HepG2 (cell line): Measurements from ENCODE around the gene SS18L1. TPM values are rescaled to one million over a fixed set of nuclear protein-coding genes. Genes with fewer than 3 reads are reported as not detected.

Experiments used
- AHR ChIP-seq: IDR thresholded peaks from 2 replicates; pipeline ENCODE4 v1.6.1; 2018; ENCODE audit warnings: missing genetic modification reagents, missing compliant biosample characterization
- CEBPB ChIP-seq: IDR thresholded peaks from 2 replicates; pipeline ENCODE4 v1.6.1; 2011; ENCODE audit warnings: low read depth, low read length, improper control_type of control experiment, borderline replicate concordance
- ISX ChIP-seq: sonication (generic); formaldehyde crosslinking; conservative IDR thresholded peaks from 2 replicates; pipeline ENCODE4 v1.5.0; 2020; ENCODE audit warnings: missing genetic modification reagents
- KLF12 ChIP-seq: sonication (generic); formaldehyde crosslinking; IDR thresholded peaks from 2 replicates; pipeline ENCODE4 v1.4.0; 2020; ENCODE audit warnings: missing genetic modification reagents, borderline replicate concordance
- LCORL ChIP-seq, 2 experiments: fragments of 450-650 bp in 1 of 2; sonication (generic) in 1 of 2; formaldehyde crosslinking in 1 of 2; IDR thresholded peaks; 2 replicates each; pipeline versions ENCODE4 v1.5.0 to v1.6.1; 2017 to 2020; ENCODE audit warnings: antibody characterized with exemption in 1 of 2, missing genetic modification reagents in 1 of 2
- MYPOP ChIP-seq: sonication (generic); formaldehyde crosslinking; IDR thresholded peaks from 2 replicates; pipeline ENCODE4 v1.8.1; 2023; ENCODE audit warnings: mild to moderate bottlenecking, moderate library complexity, missing genetic modification reagents
- NFAT5 ChIP-seq: sonication (generic); formaldehyde crosslinking; IDR thresholded peaks from 2 replicates; pipeline ENCODE4 v1.4.0; 2020; ENCODE audit warnings: missing genetic modification reagents
- NFE2L2 ChIP-seq: fragments of 150-350 bp; IDR thresholded peaks from 2 replicates; pipeline ENCODE4 v1.6.1; 2014; ENCODE audit warnings: low read length
- NONO ChIP-seq, 2 experiments: fragments of 450-650 bp in 1 of 2; sonication (generic) in 1 of 2; formaldehyde crosslinking in 1 of 2; IDR thresholded peaks in 1 of 2; conservative IDR thresholded peaks in 1 of 2; 2 replicates each; pipeline versions ENCODE4 v1.6.1 to v1.8.0; 2017 to 2022; ENCODE audit warnings: mild to moderate bottlenecking in 1 of 2, missing genetic modification reagents in 1 of 2, moderate library complexity in 1 of 2
- SMYD3 ChIP-seq: sonication (generic); formaldehyde crosslinking; IDR thresholded peaks from 2 replicates; pipeline ENCODE4 v1.8.1; 2023; ENCODE audit warnings: mild to moderate bottlenecking, missing genetic modification reagents
- TARDBP ChIP-seq: sonication (generic); formaldehyde crosslinking; IDR thresholded peaks from 2 replicates; pipeline ENCODE4 v1.8.0; 2022; ENCODE audit warnings: mild to moderate bottlenecking, missing genetic modification reagents
- YY1 ChIP-seq: IDR thresholded peaks from 2 replicates; pipeline ENCODE4 v1.6.1; 2011; ENCODE audit warnings: low read length, low read depth, moderate library complexity, mild to moderate bottlenecking; ENCODE audit not compliant: insufficient read depth, insufficient replicate concordance
- ZBTB2 ChIP-seq: sonication (generic); formaldehyde crosslinking; IDR thresholded peaks from 2 replicates; pipeline ENCODE4 v1.8.0; 2022; ENCODE audit warnings: low read depth, missing genetic modification reagents
- ZFP82 ChIP-seq: sonication (generic); formaldehyde crosslinking; IDR thresholded peaks from 2 replicates; pipeline ENCODE4 v1.5.1; 2020; ENCODE audit warnings: mild to moderate bottlenecking, missing genetic modification reagents, borderline replicate concordance
- ZFYVE20 ChIP-seq: sonication (generic); formaldehyde crosslinking; IDR thresholded peaks from 2 replicates; pipeline ENCODE4 v1.8.0; 2023; ENCODE audit warnings: low read depth, mild to moderate bottlenecking, moderate library complexity, missing genetic modification reagents, borderline replicate concordance
- ZKSCAN5 ChIP-seq: sonication (generic); formaldehyde crosslinking; IDR thresholded peaks from 2 replicates; pipeline ENCODE4 v1.5.1; 2020; ENCODE audit warnings: mild to moderate bottlenecking, missing genetic modification reagents
- ZNF180 ChIP-seq: sonication (generic); formaldehyde crosslinking; IDR thresholded peaks from 2 replicates; pipeline ENCODE4 v1.4.0; 2020; ENCODE audit warnings: low read depth, missing genetic modification reagents, borderline replicate concordance
- ZNF30 ChIP-seq: sonication (generic); formaldehyde crosslinking; IDR thresholded peaks from 2 replicates; pipeline ENCODE4 v1.5.0; 2020; ENCODE audit warnings: mild to moderate bottlenecking, missing genetic modification reagents
- ZNF350 ChIP-seq: sonication (generic); formaldehyde crosslinking; IDR thresholded peaks from 2 replicates; pipeline ENCODE4 v1.4.0; 2020; ENCODE audit warnings: mild to moderate bottlenecking, low read depth, missing genetic modification reagents, borderline replicate concordance
- ZNF879 ChIP-seq: sonication (generic); formaldehyde crosslinking; IDR thresholded peaks from 2 replicates; pipeline ENCODE4 v1.8.1; 2023; ENCODE audit warnings: missing genetic modification reagents
- polyA plus RNA-seq, 8 experiments: library from polyadenylated mRNA; depleted of rRNA in 3 of 8; stranded (reverse) in 7 of 8; unstranded in 1 of 8; fragments of >200 nt; fragmentation: Illumina TruSeq in 4 of 8; extraction: Trizol in 4 of 8; gene quantifications; 2 replicates each; pipeline versions ENCODE4 v1.2.1 to v1.2.3, GENCODE V29; 2011 to 2016; ENCODE audit warnings: low read depth in 4 of 8, missing spikeins in 1 of 8, mixed read lengths in 1 of 8; ENCODE audit not compliant: insufficient read depth in 1 of 8
- total RNA-seq, 5 experiments: library from RNA; depleted of rRNA; stranded (reverse); fragments of >200 nt; fragmentation: Illumina TruSeq; extraction: Trizol; gene quantifications; 2 replicates each; pipeline ENCODE4 v1.2.3, GENCODE V29; 2016; ENCODE audit warnings: low read depth in 1 of 5

Gene SS18L1
- total and polyA plus RNA-seq, 2 of the 13 experiments (the other 11 are each of a cell fraction or from before 2014, with no cell fraction given), result 17.8 to 27.6 TPM

GRCh38 chr20:62182469-62183425, 39.2 kb downstream of the SS18L1 start, which contains the start of gene MTG2 (continued):
- TF ChIP-seq MYPOP (CRISPR knock-in tag), result peak; percentile 96
- peak; percentile 77; the same call in 1 of the 2 replicates for TF ChIP-seq ZNF879 (CRISPR knock-in tag)
- no peak for TF ChIP-seq NONO (IDR thresholded peaks at IDR 0.05)
- TF ChIP-seq NONO (CRISPR knock-in tag; conservative IDR thresholded peaks at IDR 0.05), result peak; percentile 100
- TF ChIP-seq ZBTB2 (CRISPR knock-in tag), result peak; percentile 97
- TF ChIP-seq ZKSCAN5 (CRISPR knock-in tag), result 0 out of 2 replicates have a peak, but pooled peaks have one; percentile 42
- peak; percentile 79 for TF ChIP-seq ZNF30 (CRISPR knock-in tag)
- peak; percentile 93 for TF ChIP-seq NFAT5
- no peak for TF ChIP-seq ZFYVE20 (CRISPR knock-in tag)
- TF ChIP-seq YY1, result peak; percentile 82
- peak; percentile 82 for TF ChIP-seq AHR
- peak; percentile 98 for TF ChIP-seq ISX (CRISPR knock-in tag)
- peak; percentile 95 for TF ChIP-seq ZFP82 (CRISPR knock-in tag)
- no peak for TF ChIP-seq CEBPB
- peak; percentile 98 for TF ChIP-seq TARDBP (CRISPR knock-in tag)
- peak; percentile 95 for TF ChIP-seq KLF12 (CRISPR knock-in tag)
- TF ChIP-seq NFE2L2, result no peak
- TF ChIP-seq SMYD3 (CRISPR knock-in tag), result no peak; the same call in 1 of the 2 replicates
- TF ChIP-seq ZNF350, result peak; percentile 100
- no peak for TF ChIP-seq LCORL (IDR thresholded peaks at IDR 0.05)
- TF ChIP-seq LCORL (CRISPR knock-in tag; IDR thresholded peaks at IDR 0.05), result peak; percentile 89
- peak; percentile 96; the same call in 1 of the 2 replicates for TF ChIP-seq ZNF180
